Psoas muscle (tissue), 8 donors: Measurements from ENCODE around the gene MYO7A. TPM values are rescaled to one million over a fixed set of nuclear protein-coding genes. Genes with fewer than 3 reads are reported as not detected.

Experiments
- ATAC-seq, 4 donors: fragments of 200-7000 bp; cut with Tn5 transposase; one replicate each; pipeline ENCODE4 v1.9.1; 2020; ENCODE audit warnings: moderate library complexity in 3 of 4, mild to moderate bottlenecking in 2 of 4
- DNase-seq, 2 donors: peaks; one replicate each; pipeline ENCODE4 v3.0.0-alpha.2; 2020
- H3K27ac ChIP-seq: fragments of 200-600 bp; one replicate; pipeline ENCODE4 v1.8.0; 2022
- H3K27me3 ChIP-seq, 3 donors: fragments of 200-600 bp in 1 of 3; one replicate each; pipeline versions ENCODE4 v1.6.1 to v1.8.0; 2013 to 2022; ENCODE audit warnings: low read length in 2 of 3, mild to moderate bottlenecking in 2 of 3, moderate library complexity in 1 of 3; ENCODE audit not compliant: insufficient read depth in 3 of 3
- H3K36me3 ChIP-seq, 2 donors: fragments of 200-600 bp in 1 of 2; one replicate each; pipeline versions ENCODE4 v1.6.1 to v1.8.0; 2013 to 2022; ENCODE audit warnings: low read depth in 1 of 2, mild to moderate bottlenecking in 1 of 2, moderate library complexity in 1 of 2; ENCODE audit not compliant: insufficient read depth in 1 of 2
- H3K4me1 ChIP-seq: fragments of 200-600 bp; one replicate; pipeline ENCODE4 v1.8.0; 2022
- H3K4me3 ChIP-seq: fragments of 200-600 bp; one replicate; pipeline ENCODE4 v1.8.0; 2022; ENCODE audit warnings: mild to moderate bottlenecking
- H3K9me3 ChIP-seq: fragments of 200-600 bp; one replicate; pipeline ENCODE4 v1.8.0; 2022
- CTCF ChIP-seq: fragments of 200-600 bp; IDR thresholded peaks from one replicate; pipeline ENCODE4 v1.8.0; 2022; ENCODE audit warnings: antibody characterized with exemption
- WGBS, 3 donors: extraction: QIAGEN DNeasy Blood & Tissue Kit; methylation state at CpG; one replicate each; pipeline versions ENCODE4 v1.1.6 to v1.1.7; 2013; 5-methylcytosine and 5-hydroxymethylcytosine counted together
- intact Hi-C, 2 donors: fragments of 100-400 bp; cut with DNase I; formaldehyde crosslinking; loops; one replicate each; pipeline versions ENCODE4 v1.11.0 to v1.14.2; 2022
- polyA plus RNA-seq, 3 donors: library from polyadenylated mRNA; stranded (reverse); fragments of 200-250 nt; gene quantifications; one replicate each; pipeline ENCODE4 v1.2.3, GENCODE V29; 2013
- total RNA-seq, 4 donors: library from RNA; stranded (reverse); fragmentation: NEBNext Ultra II Directional in 2 of 4; extraction: Animal tissue kit (Norgen Biotek cat#: 25700) in 2 of 4; gene quantifications; one replicate each; pipeline versions ENCODE4 v1.2.1 to v1.2.4, GENCODE V29; 2021 to 2023
- donor health status: healthy with polysubstance abuse.
- donor health status: DM: no; HTN: no; CAD: no; lungs with moderate emphysema.
- donor health status: Bipolar disorder and iron deficiency.
- donor health status: healthy.
- donor health status: DM: yes; HTN: yes; CAD: no.
- donor health status: DM: no; HTN: no; CAD: no.
- donor health status: DM: no; HTN: no; CAD: no.
- donor health status: DM: yes; HTN: yes; CAD: no.

MYO7A gene
- total and polyA plus RNA-seq, 7 donors, result 0.62 to 3.0 (median 2.3) TPM

GRCh38 chr11:77136784-77137420 is 8.9 kb downstream of the MYO7A start:
- no peak overlapping the region for H3K4me3 ChIP-seq
- no peaks in the 10 kb centered on the region for H3K9me3 ChIP-seq
- H3K27me3 ChIP-seq, result peaks cover 0 to 5% (median 0%) of the 10 kb centered on the region in 3 donors
- no peaks in the 10 kb centered on the region for H3K4me1 ChIP-seq
- no peaks in the 10 kb centered on the region for H3K36me3 ChIP-seq
- ATAC-seq (no peak), DNase-seq (no peak)
- intact Hi-C loops, result no loop called here
- TF ChIP-seq CTCF, result no peak
- 66 to 74% (median 72%) methylated on average over 12 of the region's 12 CpGs for WGBS, 3 donors
- no peak overlapping the region for H3K27ac ChIP-seq

- Histone ChIP-seq H3K9me3 (no peaks in the 10 kb centered on the region), H3K4me1 (no peaks in the 10 kb centered on the region), H3K4me3 (no peak overlapping the region), H3K27me3 (peaks cover 0 to 5% (median 0%) of the 10 kb centered on the region in 3 donors), H3K27ac (no peak overlapping the region), H3K36me3 (no peaks in the 10 kb centered on the region)
- ATAC-seq (no peak), DNase-seq (no peak)
- 41 to 69% (median 44%) methylated on average over 11 of the region's 11 CpGs for whole genome bisulfite sequencing, 3 donors
- TF ChIP-seq CTCF, result no peak
- intact Hi-C loops, result no loop called here
Measured at GRCh38 chr11:77137421-77137820, 9.4 kb downstream of the MYO7A start.

DNA sequence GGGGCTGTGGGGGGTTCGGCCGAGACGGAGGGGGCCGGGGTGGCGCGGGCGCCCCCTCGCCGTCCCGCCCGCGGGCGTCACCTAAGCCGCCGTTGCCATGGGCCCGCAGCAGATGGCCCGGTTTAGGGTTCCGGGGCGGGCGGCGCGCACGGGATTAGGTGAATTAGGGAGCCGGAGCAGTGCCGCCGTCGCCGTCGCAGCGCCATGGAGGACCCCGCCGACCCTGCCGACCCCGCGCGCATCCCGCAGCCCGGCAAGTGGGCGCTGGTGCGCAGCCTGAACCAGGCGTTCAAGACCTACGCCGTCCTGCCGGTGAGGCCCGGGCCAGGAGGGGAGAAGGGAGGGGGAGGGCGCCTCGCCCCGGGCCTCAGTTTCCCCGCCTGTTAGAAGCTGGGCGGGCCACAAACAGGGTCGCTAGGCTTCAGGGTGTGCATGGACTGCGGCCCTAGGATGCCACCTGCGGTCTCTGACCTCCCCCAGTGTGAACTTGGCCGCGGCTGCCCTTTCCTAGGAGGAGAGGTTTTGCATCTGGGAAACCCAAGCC is 10.1 kb downstream of the MYO7A start:
- no peak for ATAC-seq
- 27 to 33% (median 32%) methylated on average over 31 to 55 of the region's 55 CpGs for WGBS, 3 donors
- H3K27ac ChIP-seq, result no peak overlapping the region

GRCh38 chr11:77139201-77139600 is 11.2 kb downstream of the MYO7A start:
- Histone ChIP-seq H3K27ac (no peak overlapping the region), H3K4me1 (no peaks in the 10 kb centered on the region), H3K27me3 (peaks cover 0 to 5% (median 0%) of the 10 kb centered on the region in 3 donors), H3K9me3 (no peaks in the 10 kb centered on the region), H3K4me3 (no peak overlapping the region), H3K36me3 (no peaks in the 10 kb centered on the region)
- 91 to 96% (median 92%) methylated on average over 8 of the region's 8 CpGs for WGBS, 3 donors
- TF ChIP-seq CTCF, result no peak
- intact Hi-C loops, result no loop called here
- ATAC-seq, result no peak
- DNase-seq, result peak in 1 of 2 donors; percentile 35

More for the DNA sequence above, 10.1 kb downstream of the MYO7A start:
- intact Hi-C loops, result no loop called here
- Histone ChIP-seq H3K9me3 (no peaks in the 10 kb centered on the region), H3K27me3 (peaks cover 0 to 5% (median 0%) of the 10 kb centered on the region in 3 donors), H3K36me3 (no peaks in the 10 kb centered on the region), H3K4me1 (no peaks in the 10 kb centered on the region), H3K4me3 (peak overlapping the region; percentile 32)
- no peak for TF ChIP-seq CTCF
- DNase-seq, result no peak
